GM12864 (cell line): Measurements from ENCODE around the gene ARID5A.

Experiments used
- DNase-seq: peaks from one replicate; pipeline ENCODE4 v3.0.0-alpha.2; 2011; ENCODE audit warnings: low read depth
- H3K4me3 ChIP-seq: 2 replicates; pipeline ENCODE4 v1.5.1; 2011; ENCODE audit warnings: mild to moderate bottlenecking, low read depth, low read length, control low read depth
- CTCF ChIP-seq: IDR thresholded peaks from 2 replicates; pipeline ENCODE4 v1.5.1; 2011; ENCODE audit warnings: low read depth, mild to moderate bottlenecking, moderate library complexity, low read length, control low read depth, inconsistent platforms; ENCODE audit errors: missing control alignments

ARID5A gene

GRCh38 chr2:96591494-96591893, 54.9 kb downstream of the ARID5A start:
- no peak for DNase-seq
- no peak overlapping the region for H3K4me3 ChIP-seq
- no peak for TF ChIP-seq CTCF

- no peak overlapping the region for H3K4me3 ChIP-seq
- no peak for DNase-seq
- TF ChIP-seq CTCF, result no peak
Measured at GRCh38 chr2:96594282-96594681, 57.7 kb downstream of the ARID5A start.

- no peak for DNase-seq
- TF ChIP-seq CTCF, result no peak
- no peak overlapping the region for H3K4me3 ChIP-seq
Measured at GRCh38 chr2:96594691-96595152, 58.2 kb downstream of the ARID5A start.

GRCh38 chr2:96596596-96596995, 60.0 kb downstream of the ARID5A start:
- H3K4me3 ChIP-seq, result no peak overlapping the region
- no peak for DNase-seq
- TF ChIP-seq CTCF, result no peak

GRCh38 chr2:96599941-96600340, 63.4 kb downstream of the ARID5A start:
- no peak for TF ChIP-seq CTCF
- no peak overlapping the region for H3K4me3 ChIP-seq
- DNase-seq, result no peak

- H3K4me3 ChIP-seq, result no peak overlapping the region
- no peak for TF ChIP-seq CTCF
- DNase-seq, result no peak
Measured at GRCh38 chr2:96601382-96602292, 65.1 kb downstream of the ARID5A start.
